PC-3 (cell line): ENCODE measurements around the gene IL3RA. TPM values are rescaled to one million over a fixed set of nuclear protein-coding genes. Genes with fewer than 3 reads are reported as not detected.

Experiments used
- ATAC-seq: fragments of 200-7000 bp; cut with Tn5 transposase; 2 replicates; pipeline ENCODE4 v1.9.1; 2020; ENCODE audit warnings: mild to moderate bottlenecking, moderate library complexity
- BruUV-seq: library from RNA; stranded (reverse); fragments of 400-500 nt; replicated peaks from 2 replicates; lab custom pipeline; 2021; lab: Mats Ljungman, UMichigan
- CTCF ChIA-PET: fragments of 300-600 bp; sonication (Branson Sonifier 250); formaldehyde crosslinking; loops from one replicate; lab custom pipeline; 2022; ENCODE audit warnings: antibody characterized with exemption; lab: Charles Lee
- POLR2A ChIA-PET: fragments of 300-600 bp; sonication (Branson Sonifier 250); formaldehyde crosslinking; loops from one replicate; lab custom pipeline; 2022; ENCODE audit warnings: antibody characterized with exemption; ENCODE audit not compliant: unreplicated experiment; lab: Charles Lee
- DNase-seq: peaks from one replicate; pipeline ENCODE4 v3.0.0-alpha.2; 2015
- H2AFZ ChIP-seq: fragments of 300-600 bp; sonication (generic); 2 replicates; pipeline ENCODE4 v1.6.0; 2016; ENCODE audit warnings: antibody characterized with exemption, low read length
- H3F3A ChIP-seq: fragments of 300-600 bp; sonication (generic); one replicate; pipeline ENCODE4 v1.6.0; 2017; ENCODE audit warnings: antibody characterized with exemption, low read length, control low read depth, mild to moderate bottlenecking; ENCODE audit not compliant: unreplicated experiment
- H3K27ac ChIP-seq: fragments of 300-600 bp; sonication (generic); 2 replicates; pipeline ENCODE4 v1.5.1; 2016; ENCODE audit warnings: mild to moderate bottlenecking, low read length
- H3K27me3 ChIP-seq: fragments of 300-600 bp; sonication (generic); 2 replicates; pipeline ENCODE4 v1.6.1; 2016; ENCODE audit warnings: low read length, mixed read lengths
- H3K36me3 ChIP-seq: fragments of 300-600 bp; sonication (generic); 2 replicates; pipeline ENCODE4 v1.6.1; 2016; ENCODE audit warnings: low read depth, mixed run types, low read length, mixed read lengths
- H3K4me1 ChIP-seq: fragments of 300-600 bp; sonication (generic); 2 replicates; pipeline ENCODE4 v1.5.1; 2016; ENCODE audit warnings: low read length; ENCODE audit not compliant: insufficient read depth
- H3K4me2 ChIP-seq: fragments of 300-600 bp; sonication (generic); 2 replicates; pipeline ENCODE4 v1.6.0; 2016; ENCODE audit warnings: low read length
- H3K4me3 ChIP-seq: fragments of 300-600 bp; sonication (generic); 2 replicates; pipeline ENCODE4 v1.5.1; 2016; ENCODE audit warnings: mild to moderate bottlenecking, low read length, mixed read lengths
- H3K79me2 ChIP-seq: fragments of 300-600 bp; sonication (generic); 2 replicates; pipeline ENCODE4 v1.6.1; 2017; ENCODE audit warnings: low read length, mixed read lengths
- H3K9ac ChIP-seq: fragments of 300-600 bp; sonication (generic); 2 replicates; pipeline ENCODE4 v1.6.0; 2016; ENCODE audit warnings: mild to moderate bottlenecking, low read length
- H3K9me2 ChIP-seq: fragments of 300-600 bp; sonication (generic); replicated peaks from 2 replicates; pipeline ENCODE4 v1.6.1; 2016; ENCODE audit warnings: mixed run types, low read length, mixed read lengths
- H3K9me3 ChIP-seq: fragments of 300-600 bp; sonication (generic); 2 replicates; pipeline ENCODE4 v1.6.1; 2016; ENCODE audit warnings: low read length, mixed read lengths
- H4K20me1 ChIP-seq: fragments of 300-600 bp; sonication (generic); 2 replicates; pipeline ENCODE4 v1.6.1; 2016; ENCODE audit warnings: low read length, mixed read lengths
- CTCF ChIP-seq: fragments of 300-600 bp; sonication (generic); conservative IDR thresholded peaks from 2 replicates; pipeline ENCODE4 v1.5.1; 2017; ENCODE audit warnings: antibody characterized with exemption, low read depth, mild to moderate bottlenecking, low read length
- EZH2 ChIP-seq: fragments of 300-600 bp; sonication (generic); IDR thresholded peaks from one replicate; pipeline ENCODE4 v1.6.1; 2017; ENCODE audit warnings: antibody characterized with exemption, mild to moderate bottlenecking, low read length; ENCODE audit not compliant: unreplicated experiment
- EZH2phosphoT487 ChIP-seq: fragments of 300-600 bp; sonication (generic); IDR thresholded peaks from 2 replicates; pipeline ENCODE4 v1.6.1; 2018; ENCODE audit warnings: mild to moderate bottlenecking, antibody characterized with exemption, low read length, borderline replicate concordance
- intact Hi-C: fragments of 100-400 bp; cut with micrococcal nuclease; formaldehyde crosslinking; loops from 2 replicates; pipeline ENCODE4 v1.9.0; 2023
- total RNA-seq: library from RNA; depleted of rRNA; stranded (reverse); fragments of >200 nt; gene quantifications from 2 replicates; pipeline ENCODE4 v1.2.3, GENCODE V29; 2014

The IL3RA gene
- total RNA-seq, 1 experiment from 2014 or later: not detected

GRCh38 chrX:1384658-1385252, 48.2 kb downstream of the IL3RA start:
- ATAC-seq (no peak), DNase-seq (no peak)
- Histone ChIP-seq H3K9me2 (no peaks in the 10 kb centered on the region), H3K79me2 (peaks cover 21% of the 10 kb centered on the region), H3K27me3 (no peaks in the 10 kb centered on the region), H3K4me1 (no peaks in the 10 kb centered on the region), H3K4me3 (no peak overlapping the region), H2AFZ (no peak overlapping the region), H3K36me3 (peaks cover 41% of the 10 kb centered on the region), H3K9me3 (no peaks in the 10 kb centered on the region), H3K9ac (no peak overlapping the region), H4K20me1 (peaks cover 48% of the 10 kb centered on the region), H3K27ac (no peak overlapping the region), H3K4me2 (no peak overlapping the region), H3F3A (no peaks in the 10 kb centered on the region)
- POLR2A ChIA-PET: no interaction called here
- TF ChIP-seq EZH2 (no peak), EZH2phosphoT487 (no peak), CTCF (no peak)
- no TSS peak for BruUV-seq
- CTCF ChIA-PET: no interaction called here
- intact Hi-C loops: no loop called here

GRCh38 chrX:1385253-1386223, 49.0 kb downstream of the IL3RA start:
- TF ChIP-seq EZH2phosphoT487 (no peak), EZH2 (no peak), CTCF (no peak)
- Histone ChIP-seq H3K4me3 (no peak overlapping the region), H3K9ac (no peak overlapping the region), H3K4me1 (peaks cover 2% of the 10 kb centered on the region; the same call in 1 of the 2 replicates), H4K20me1 (peaks cover 56% of the 10 kb centered on the region), H3K27ac (no peak overlapping the region), H2AFZ (no peak overlapping the region), H3K36me3 (peaks cover 49% of the 10 kb centered on the region), H3K79me2 (peaks cover 29% of the 10 kb centered on the region), H3K4me2 (no peak overlapping the region), H3K9me2 (no peaks in the 10 kb centered on the region), H3F3A (no peaks in the 10 kb centered on the region), H3K9me3 (no peaks in the 10 kb centered on the region), H3K27me3 (no peaks in the 10 kb centered on the region)
- CTCF ChIA-PET: no interaction called here
- POLR2A ChIA-PET: no interaction called here
- DNase-seq: no peak
- no TSS peak for BruUV-seq
- intact Hi-C loops: no loop called here
- no peak for ATAC-seq
